Measurements from ENCODE around the gene NLK. TPM values are rescaled to one million over a fixed set of nuclear protein-coding genes. Genes with fewer than 3 reads are reported as not detected.
A peak's percentile ranks its signal among the peaks of the same experiment; 100 is the strongest.

Gene NLK
- total RNA-seq, 2 donors from 2014 or later, result 15.5 to 30.1 TPM

DNA sequence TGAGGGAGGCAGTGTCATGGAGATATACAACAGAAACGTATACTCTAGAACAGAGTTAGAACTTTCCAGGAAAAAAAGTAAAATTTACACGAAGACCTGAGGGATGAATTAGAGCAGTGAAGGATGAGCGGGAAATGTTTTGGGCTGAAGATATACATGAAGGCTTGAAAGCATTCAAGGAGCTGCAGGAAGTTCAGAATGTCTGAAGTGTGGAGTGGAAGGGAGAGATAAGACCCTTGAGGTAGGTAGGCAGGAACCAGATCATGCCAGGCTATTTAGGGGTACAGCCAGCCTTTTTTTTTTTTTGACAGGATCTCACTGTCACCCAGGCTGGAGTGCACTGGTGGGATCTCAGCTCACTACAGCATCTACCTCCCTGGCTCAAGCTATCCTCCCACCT lies 3.2 kb upstream of the NLK start:
- Histone ChIP-seq H3K4me3 (no peak overlapping the region), H3K4me1 (peaks cover 20% of the 10 kb centered on the region), H3K27ac (no peak overlapping the region), H3K9me3 (no peaks in the 10 kb centered on the region), H3K36me3 (replicated peaks in 1 of 2; ENCODE audit: insufficient read depth in 1 of 2, low read depth in 2 of 2) (no peaks in the 10 kb centered on the region), H3K27me3 (no peaks in the 10 kb centered on the region)
- DNase-seq, result no peak
- intact Hi-C loops (cut with DNase I), result no loop called here
- TF ChIP-seq, protein P1, sequence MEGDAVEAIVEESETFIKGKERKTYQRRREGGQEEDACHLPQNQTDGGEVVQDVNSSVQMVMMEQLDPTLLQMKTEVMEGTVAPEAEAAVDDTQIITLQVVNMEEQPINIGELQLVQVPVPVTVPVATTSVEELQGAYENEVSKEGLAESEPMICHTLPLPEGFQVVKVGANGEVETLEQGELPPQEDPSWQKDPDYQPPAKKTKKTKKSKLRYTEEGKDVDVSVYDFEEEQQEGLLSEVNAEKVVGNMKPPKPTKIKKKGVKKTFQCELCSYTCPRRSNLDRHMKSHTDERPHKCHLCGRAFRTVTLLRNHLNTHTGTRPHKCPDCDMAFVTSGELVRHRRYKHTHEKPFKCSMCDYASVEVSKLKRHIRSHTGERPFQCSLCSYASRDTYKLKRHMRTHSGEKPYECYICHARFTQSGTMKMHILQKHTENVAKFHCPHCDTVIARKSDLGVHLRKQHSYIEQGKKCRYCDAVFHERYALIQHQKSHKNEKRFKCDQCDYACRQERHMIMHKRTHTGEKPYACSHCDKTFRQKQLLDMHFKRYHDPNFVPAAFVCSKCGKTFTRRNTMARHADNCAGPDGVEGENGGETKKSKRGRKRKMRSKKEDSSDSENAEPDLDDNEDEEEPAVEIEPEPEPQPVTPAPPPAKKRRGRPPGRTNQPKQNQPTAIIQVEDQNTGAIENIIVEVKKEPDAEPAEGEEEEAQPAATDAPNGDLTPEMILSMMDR (IDR thresholded peaks at IDR 0.05), result no peak
- TF ChIP-seq POLR2A (IDR thresholded peaks at IDR 0.05), result no peak
- no peak for ATAC-seq
- WGBS, 2 donors, result 52 to 61% methylated on average over 3 of the region's 3 CpGs

DNA sequence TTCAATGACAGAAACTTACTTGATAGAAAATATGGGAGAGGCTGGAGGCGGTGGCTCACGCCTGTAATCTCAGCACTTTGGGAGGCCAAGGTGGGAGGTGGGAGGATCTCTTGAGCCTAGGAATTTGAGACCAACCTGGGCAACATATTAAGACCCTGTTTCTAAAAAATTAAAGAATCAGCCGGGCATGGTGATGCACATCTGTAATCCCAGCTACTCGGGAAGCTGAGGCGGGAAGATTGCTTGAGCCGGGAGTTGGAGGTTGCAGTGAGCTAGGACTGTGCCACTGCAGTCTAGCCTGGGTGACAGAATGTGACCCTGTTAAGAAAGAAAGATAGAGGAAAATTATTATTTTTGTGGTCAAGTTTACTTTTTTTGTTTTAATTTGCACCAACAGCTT lies 2.1 kb upstream of the NLK start:
- peak overlapping the region in 3 of 4 donors; percentile 23 to 90 (median 69) for H3K27ac ChIP-seq
- no peak for ATAC-seq

DNA sequence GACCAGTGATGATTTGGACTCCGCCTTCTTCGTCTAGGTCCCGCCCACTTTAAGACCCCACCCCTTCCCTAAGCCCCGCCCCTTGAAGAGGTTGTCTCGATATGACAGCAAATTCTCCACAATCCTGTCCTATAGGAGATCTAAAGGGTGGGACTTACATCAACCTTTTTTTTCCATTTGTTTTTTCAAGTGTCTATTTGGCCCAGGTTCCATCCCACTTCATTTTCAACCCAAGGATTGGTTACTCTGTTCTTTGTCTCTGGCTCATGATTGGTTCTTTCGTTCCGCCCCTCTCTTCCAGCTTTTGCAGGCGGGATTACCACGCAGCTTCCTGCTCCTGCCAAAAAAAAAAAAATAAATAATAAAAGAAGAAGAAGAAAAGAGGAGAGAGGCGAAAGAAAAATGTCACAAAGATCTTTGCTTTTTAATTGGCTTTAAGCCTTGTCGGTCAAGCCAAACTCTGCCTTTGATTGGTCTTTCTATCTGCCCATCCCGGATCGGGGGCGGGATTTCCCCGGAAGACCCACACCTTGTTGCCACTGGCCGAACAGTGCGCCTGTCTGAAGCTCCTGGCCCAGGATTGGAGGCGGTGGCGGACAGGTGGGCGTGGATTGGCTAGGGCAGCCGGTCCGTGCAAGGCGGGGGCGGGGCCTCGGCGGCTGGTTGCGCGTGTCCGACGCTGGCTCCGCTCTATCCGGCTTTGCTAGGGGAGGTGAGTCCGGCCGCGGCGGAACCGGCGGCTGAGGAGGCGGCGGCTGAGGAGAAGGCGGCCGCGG lies 1.2 kb upstream of the NLK start:
- Histone ChIP-seq H3K4me1 (peaks cover 39% of the 10 kb centered on the region), H3K27ac (peak overlapping the region; percentile 69 to 90 (median 86)), H3K27me3 (no peaks in the 10 kb centered on the region), H3K4me3 (peak overlapping the region; percentile 90 to 99), H3K36me3 (replicated peaks in 1 of 2; ENCODE audit: insufficient read depth in 1 of 2, low read depth in 2 of 2) (no peaks in the 10 kb centered on the region), H3K9me3 (no peaks in the 10 kb centered on the region)
- WGBS, 2 donors, result 1% methylated on average over 20 to 25 of the region's 43 CpGs
- peak; percentile 95 for ATAC-seq
- DNase-seq, result peak; percentile 100
- intact Hi-C loops (cut with DNase I), result no loop called here
- peak; percentile 52 to 81 (median 76) for TF ChIP-seq POLR2A (IDR thresholded peaks at IDR 0.05)
- TF ChIP-seq, protein P1 (IDR thresholded peaks at IDR 0.05), result no peak

More for the DNA sequence above, 2.1 kb upstream of the NLK start:
- H3K9me3 ChIP-seq, result no peaks in the 10 kb centered on the region
- 83 to 86% methylated on average over 6 of the region's 6 CpGs for WGBS, 2 donors
- intact Hi-C loops (cut with DNase I), result no loop called here
- no peak overlapping the region for H3K4me3 ChIP-seq
- peaks cover 30% of the 10 kb centered on the region for H3K4me1 ChIP-seq
- H3K36me3 ChIP-seq (replicated peaks in 1 of 2; ENCODE audit: insufficient read depth in 1 of 2, low read depth in 2 of 2), result no peaks in the 10 kb centered on the region
- no peak for DNase-seq
- TF ChIP-seq, protein P1 (IDR thresholded peaks at IDR 0.05), result no peak
- TF ChIP-seq POLR2A (IDR thresholded peaks at IDR 0.05), result no peak
- no peaks in the 10 kb centered on the region for H3K27me3 ChIP-seq

DNA sequence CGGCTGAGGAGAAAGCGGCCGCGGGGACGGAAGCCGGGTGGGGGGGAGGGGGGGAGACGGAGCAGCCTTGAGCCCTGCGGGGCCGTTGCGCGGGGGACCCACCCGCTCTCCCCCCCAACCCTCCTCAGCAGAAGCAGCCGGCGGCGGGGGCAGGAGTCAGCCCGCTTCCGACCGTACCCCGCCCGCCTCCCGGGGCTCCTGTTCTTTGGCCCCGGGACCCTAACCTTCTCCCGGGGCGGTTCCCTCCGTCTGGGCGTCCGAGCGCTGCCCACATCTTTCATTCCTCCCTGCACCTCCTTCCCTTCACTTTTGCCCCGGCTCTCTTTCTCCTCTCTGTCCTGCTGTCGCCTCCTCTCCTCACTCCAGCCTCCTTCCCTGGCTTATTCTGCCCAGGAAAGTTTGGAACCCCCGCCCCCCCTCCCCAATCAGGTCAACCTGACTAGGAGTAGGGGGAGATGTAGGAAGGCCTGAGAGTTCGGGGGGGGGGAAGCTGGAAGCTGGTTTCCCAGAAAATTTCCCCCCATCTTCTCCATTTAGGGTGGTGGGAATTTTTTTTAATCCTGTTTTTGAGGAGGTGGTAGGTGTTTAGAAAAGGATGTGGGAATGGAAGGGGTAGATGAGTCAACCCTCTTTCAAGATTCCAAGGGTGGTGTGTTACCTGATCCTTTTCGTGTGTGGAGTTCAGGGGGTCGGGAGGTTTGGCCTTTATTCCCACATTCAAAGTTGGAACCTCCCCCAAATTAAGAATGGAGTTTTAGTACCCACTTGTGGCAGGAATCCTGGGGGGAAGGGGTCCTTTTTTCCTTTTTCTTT lies 427 bp upstream of the NLK start:
- H3K4me3 ChIP-seq, result peak overlapping the region; percentile 90 to 99
- intact Hi-C loops (cut with DNase I), result no loop called here
- no peaks in the 10 kb centered on the region for H3K9me3 ChIP-seq
- WGBS, 2 donors, result 1% methylated on average over 21 to 29 of the region's 34 CpGs
- peak overlapping the region; percentile 69 to 90 (median 86) for H3K27ac ChIP-seq
- H3K36me3 ChIP-seq (replicated peaks in 1 of 2; ENCODE audit: insufficient read depth in 1 of 2, low read depth in 2 of 2), result no peaks in the 10 kb centered on the region
- no peak for DNase-seq
- ATAC-seq, result no peak
- no peaks in the 10 kb centered on the region for H3K27me3 ChIP-seq
- peaks cover 45% of the 10 kb centered on the region for H3K4me1 ChIP-seq
- peak in 1 of 3 donors; percentile 9 for TF ChIP-seq POLR2A (IDR thresholded peaks at IDR 0.05)
- TF ChIP-seq, protein P1 (IDR thresholded peaks at IDR 0.05), result no peak

Measured in body of pancreas (tissue), 4 donors.